SK-N-SH treated with all-trans-retinoic acid at 6 μM for 48 hours (cell line): ENCODE measurements around the gene DLG2.

Experiments
- ATAC-seq: fragments of 200-7000 bp; cut with Tn5 transposase; 3 replicates; pipeline ENCODE4 v1.9.1; 2020; ENCODE audit warnings: mild to moderate bottlenecking, moderate library complexity
- ARNTL ChIP-seq: fragments of 450-650 bp; formaldehyde crosslinking; IDR thresholded peaks from 2 replicates; pipeline ENCODE4 v1.5.0; 2020; ENCODE audit warnings: low read depth, mild to moderate bottlenecking, moderate library complexity, borderline replicate concordance
- CSDC2 ChIP-seq: fragments of 250-450 bp; sonication (Bioruptor Pico); IDR thresholded peaks from 2 replicates; pipeline ENCODE4 v1.5.0; 2020; ENCODE audit warnings: mild to moderate bottlenecking, moderate library complexity
- GLIS3 ChIP-seq: fragments of 250-450 bp; sonication (Bioruptor Pico); IDR thresholded peaks from 2 replicates; pipeline ENCODE4 v1.5.0; 2020; ENCODE audit warnings: mild to moderate bottlenecking, moderate library complexity
- ISL1 ChIP-seq: fragments of 250-450 bp; sonication (Bioruptor Pico); IDR thresholded peaks from 2 replicates; pipeline ENCODE4 v2.1.2; 2022; ENCODE audit warnings: mild to moderate bottlenecking, moderate library complexity
- OSR1 ChIP-seq: fragments of 250-450 bp; sonication (Bioruptor Pico); IDR thresholded peaks from 2 replicates; pipeline ENCODE4 v1.8.0; 2022; ENCODE audit warnings: moderate library complexity, mild to moderate bottlenecking, inconsistent platforms
- PPARA ChIP-seq: fragments of 250-450 bp; sonication (Bioruptor Pico); IDR thresholded peaks from 2 replicates; pipeline ENCODE4 v1.5.0; 2020; ENCODE audit warnings: mild to moderate bottlenecking, borderline replicate concordance
- RARB ChIP-seq: fragments of 250-450 bp; sonication (Bioruptor Pico); IDR thresholded peaks from 2 replicates; pipeline ENCODE4 v1.8.0; 2021; ENCODE audit warnings: mild to moderate bottlenecking, moderate library complexity
- SNAI2 ChIP-seq: fragments of 250-450 bp; sonication (Bioruptor Pico); IDR thresholded peaks from 2 replicates; pipeline ENCODE4 v1.5.0; 2020; ENCODE audit warnings: mild to moderate bottlenecking, moderate library complexity
- TOX ChIP-seq: fragments of 250-450 bp; sonication (Bioruptor Pico); IDR thresholded peaks from 2 replicates; pipeline ENCODE4 v1.8.0; 2021; ENCODE audit warnings: mild to moderate bottlenecking, moderate library complexity, borderline replicate concordance
- ZC3H10 ChIP-seq: fragments of 250-450 bp; sonication (Bioruptor Pico); IDR thresholded peaks from 2 replicates; pipeline ENCODE4 v1.5.1; 2021; ENCODE audit warnings: mild to moderate bottlenecking, moderate library complexity
- ZFP30 ChIP-seq: fragments of 450-650 bp; formaldehyde crosslinking; IDR thresholded peaks from 2 replicates; pipeline ENCODE4 v1.5.0; 2022; ENCODE audit warnings: mild to moderate bottlenecking, moderate library complexity
- ZNF565 ChIP-seq: fragments of 450-650 bp; formaldehyde crosslinking; conservative IDR thresholded peaks from 2 replicates; pipeline ENCODE4 v1.5.0; 2020; ENCODE audit warnings: low read depth, mild to moderate bottlenecking, moderate library complexity
- ZNF70 ChIP-seq: fragments of 450-650 bp; formaldehyde crosslinking; IDR thresholded peaks from 2 replicates; pipeline ENCODE4 v1.5.0; 2020; ENCODE audit warnings: mild to moderate bottlenecking, moderate library complexity
- ZNF8 ChIP-seq: fragments of 450-650 bp; formaldehyde crosslinking; IDR thresholded peaks from 2 replicates; pipeline ENCODE4 v1.5.0; 2020; ENCODE audit warnings: mild to moderate bottlenecking, moderate library complexity
- TF ChIP-seq, protein P1 (sequence below): fragments of 250-450 bp; sonication (Bioruptor Pico); IDR thresholded peaks from 2 replicates; pipeline ENCODE4 v1.5.0; 2020; ENCODE audit warnings: mild to moderate bottlenecking, moderate library complexity
- TF ChIP-seq, protein P2 (sequence below): fragments of 250-450 bp; sonication (Bioruptor Pico); IDR thresholded peaks from 2 replicates; pipeline ENCODE4 v1.5.1; 2021; ENCODE audit warnings: mild to moderate bottlenecking, moderate library complexity
- TF ChIP-seq, protein P3 (sequence below): fragments of 250-450 bp; sonication (Bioruptor Pico); IDR thresholded peaks from 2 replicates; pipeline ENCODE4 v1.5.1; 2020; ENCODE audit warnings: low read depth, mild to moderate bottlenecking, moderate library complexity
- TF ChIP-seq, protein P4 (sequence below): fragments of 250-450 bp; sonication (Bioruptor Pico); IDR thresholded peaks from 2 replicates; pipeline ENCODE4 v1.8.0; 2020; ENCODE audit warnings: mild to moderate bottlenecking, moderate library complexity, borderline replicate concordance

The DLG2 gene

DNA sequence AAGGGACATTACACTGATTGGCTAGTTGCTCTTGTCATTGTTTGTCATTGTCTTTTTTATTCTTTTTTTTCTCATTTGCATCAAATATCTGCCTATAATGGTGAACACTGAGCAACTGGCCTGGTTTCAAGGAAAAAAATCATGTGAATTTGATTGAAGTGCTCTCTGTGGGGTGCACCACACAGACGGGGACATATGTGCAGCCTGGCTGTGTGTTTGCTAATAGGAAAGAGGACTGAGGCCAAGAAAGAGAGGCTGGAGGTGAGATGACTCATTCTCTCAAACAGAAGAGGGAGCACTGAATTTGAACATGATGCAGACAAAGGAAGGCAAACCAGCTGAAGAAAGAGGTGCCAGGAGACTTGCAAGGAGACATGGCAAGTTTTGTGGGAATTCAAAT is 1656.1 kb downstream of the DLG2 start:
- ATAC-seq: peak; percentile 55; the same call in 2 of the 3 replicates
- no peak for TF ChIP-seq ZNF70
- TF ChIP-seq PPARA: no peak

DNA sequence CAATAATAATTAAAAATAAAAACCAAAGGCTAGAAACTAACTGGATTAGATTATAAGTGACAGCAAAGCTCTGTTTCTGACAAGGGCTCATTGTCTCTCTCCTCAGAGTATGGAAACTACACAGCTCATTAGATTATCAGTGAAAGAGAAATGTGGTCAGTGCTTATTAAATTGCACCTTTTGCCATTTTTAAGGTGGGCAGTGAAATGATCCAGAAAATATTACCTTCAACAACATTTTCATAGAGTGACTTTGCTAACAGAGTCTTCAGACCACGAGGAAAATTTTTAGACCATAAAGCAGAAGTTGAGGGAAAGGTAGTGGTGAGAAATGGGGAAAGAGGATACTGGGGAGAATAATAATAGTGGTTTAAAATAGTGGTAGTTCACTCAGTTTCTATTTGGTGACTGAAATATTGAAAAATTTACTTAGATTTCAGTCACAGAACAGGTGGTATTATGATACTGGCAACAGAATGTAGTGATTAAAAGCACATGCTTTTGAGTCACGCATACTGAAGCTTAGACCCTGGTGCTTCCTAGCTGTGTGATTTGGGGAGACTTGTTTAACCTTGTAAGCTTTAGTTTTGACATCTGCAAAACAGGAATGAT is 1657.0 kb downstream of the DLG2 start:
- peak; percentile 49; the same call in 1 of the 3 replicates for ATAC-seq
- TF ChIP-seq, protein P1, sequence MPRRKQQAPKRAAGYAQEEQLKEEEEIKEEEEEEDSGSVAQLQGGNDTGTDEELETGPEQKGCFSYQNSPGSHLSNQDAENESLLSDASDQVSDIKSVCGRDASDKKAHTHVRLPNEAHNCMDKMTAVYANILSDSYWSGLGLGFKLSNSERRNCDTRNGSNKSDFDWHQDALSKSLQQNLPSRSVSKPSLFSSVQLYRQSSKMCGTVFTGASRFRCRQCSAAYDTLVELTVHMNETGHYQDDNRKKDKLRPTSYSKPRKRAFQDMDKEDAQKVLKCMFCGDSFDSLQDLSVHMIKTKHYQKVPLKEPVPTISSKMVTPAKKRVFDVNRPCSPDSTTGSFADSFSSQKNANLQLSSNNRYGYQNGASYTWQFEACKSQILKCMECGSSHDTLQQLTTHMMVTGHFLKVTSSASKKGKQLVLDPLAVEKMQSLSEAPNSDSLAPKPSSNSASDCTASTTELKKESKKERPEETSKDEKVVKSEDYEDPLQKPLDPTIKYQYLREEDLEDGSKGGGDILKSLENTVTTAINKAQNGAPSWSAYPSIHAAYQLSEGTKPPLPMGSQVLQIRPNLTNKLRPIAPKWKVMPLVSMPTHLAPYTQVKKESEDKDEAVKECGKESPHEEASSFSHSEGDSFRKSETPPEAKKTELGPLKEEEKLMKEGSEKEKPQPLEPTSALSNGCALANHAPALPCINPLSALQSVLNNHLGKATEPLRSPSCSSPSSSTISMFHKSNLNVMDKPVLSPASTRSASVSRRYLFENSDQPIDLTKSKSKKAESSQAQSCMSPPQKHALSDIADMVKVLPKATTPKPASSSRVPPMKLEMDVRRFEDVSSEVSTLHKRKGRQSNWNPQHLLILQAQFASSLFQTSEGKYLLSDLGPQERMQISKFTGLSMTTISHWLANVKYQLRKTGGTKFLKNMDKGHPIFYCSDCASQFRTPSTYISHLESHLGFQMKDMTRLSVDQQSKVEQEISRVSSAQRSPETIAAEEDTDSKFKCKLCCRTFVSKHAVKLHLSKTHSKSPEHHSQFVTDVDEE: no peak
- TF ChIP-seq ZC3H10 (CRISPR knock-in tag): no peak
- TF ChIP-seq PPARA: no peak
- TF ChIP-seq, protein P2, sequence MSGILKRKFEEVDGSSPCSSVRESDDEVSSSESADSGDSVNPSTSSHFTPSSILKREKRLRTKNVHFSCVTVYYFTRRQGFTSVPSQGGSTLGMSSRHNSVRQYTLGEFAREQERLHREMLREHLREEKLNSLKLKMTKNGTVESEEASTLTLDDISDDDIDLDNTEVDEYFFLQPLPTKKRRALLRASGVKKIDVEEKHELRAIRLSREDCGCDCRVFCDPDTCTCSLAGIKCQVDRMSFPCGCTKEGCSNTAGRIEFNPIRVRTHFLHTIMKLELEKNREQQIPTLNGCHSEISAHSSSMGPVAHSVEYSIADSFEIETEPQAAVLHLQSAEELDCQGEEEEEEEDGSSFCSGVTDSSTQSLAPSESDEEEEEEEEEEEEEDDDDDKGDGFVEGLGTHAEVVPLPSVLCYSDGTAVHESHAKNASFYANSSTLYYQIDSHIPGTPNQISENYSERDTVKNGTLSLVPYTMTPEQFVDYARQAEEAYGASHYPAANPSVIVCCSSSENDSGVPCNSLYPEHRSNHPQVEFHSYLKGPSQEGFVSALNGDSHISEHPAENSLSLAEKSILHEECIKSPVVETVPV (CRISPR knock-in tag): no peak
- no peak for TF ChIP-seq ARNTL
- TF ChIP-seq, protein P3, sequence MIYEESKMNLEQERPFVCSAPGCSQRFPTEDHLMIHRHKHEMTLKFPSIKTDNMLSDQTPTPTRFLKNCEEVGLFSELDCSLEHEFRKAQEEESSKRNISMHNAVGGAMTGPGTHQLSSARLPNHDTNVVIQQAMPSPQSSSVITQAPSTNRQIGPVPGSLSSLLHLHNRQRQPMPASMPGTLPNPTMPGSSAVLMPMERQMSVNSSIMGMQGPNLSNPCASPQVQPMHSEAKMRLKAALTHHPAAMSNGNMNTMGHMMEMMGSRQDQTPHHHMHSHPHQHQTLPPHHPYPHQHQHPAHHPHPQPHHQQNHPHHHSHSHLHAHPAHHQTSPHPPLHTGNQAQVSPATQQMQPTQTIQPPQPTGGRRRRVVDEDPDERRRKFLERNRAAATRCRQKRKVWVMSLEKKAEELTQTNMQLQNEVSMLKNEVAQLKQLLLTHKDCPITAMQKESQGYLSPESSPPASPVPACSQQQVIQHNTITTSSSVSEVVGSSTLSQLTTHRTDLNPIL (CRISPR knock-in tag): no peak
- TF ChIP-seq RARB: no peak

DNA sequence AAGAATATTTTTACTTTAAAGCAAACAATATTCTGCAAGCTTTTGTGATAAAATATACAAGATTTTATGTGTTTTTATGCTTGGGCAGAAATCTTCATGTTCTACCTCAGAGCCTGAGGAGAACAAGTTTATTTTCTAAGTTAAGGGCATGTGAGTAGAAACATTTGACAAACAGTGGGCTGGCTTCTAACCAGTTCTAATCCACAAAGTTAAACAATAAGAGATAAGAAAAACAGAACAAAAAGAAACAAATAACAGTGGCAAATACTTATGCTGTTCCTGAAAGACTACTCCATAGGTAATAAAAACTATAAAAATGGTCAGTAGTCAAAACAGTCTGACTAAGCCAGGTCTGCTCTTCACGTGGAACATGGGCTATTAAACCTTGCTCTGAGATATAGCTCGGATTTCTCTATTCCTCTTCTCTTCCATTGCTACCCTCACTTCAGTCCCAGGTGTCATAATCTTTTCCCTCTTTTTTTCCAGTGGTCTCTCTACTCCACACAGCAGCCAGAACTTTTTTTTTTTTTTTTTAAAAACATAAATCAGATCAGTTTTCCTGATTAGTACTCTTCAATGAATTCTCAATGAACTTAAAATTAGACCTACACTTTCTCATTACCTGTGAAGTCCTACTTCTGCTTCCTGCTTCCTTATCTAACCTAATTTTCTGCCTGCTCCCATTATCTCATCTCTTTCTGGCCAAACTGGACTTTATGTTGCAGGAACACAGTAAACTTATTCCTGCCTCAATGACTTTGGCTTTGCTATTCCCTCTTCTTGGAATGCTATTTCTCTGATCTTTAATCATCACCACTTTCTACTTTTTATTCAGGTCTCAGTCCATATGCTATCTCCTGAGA is 1669.9 kb downstream of the DLG2 start:
- TF ChIP-seq, protein P4, sequence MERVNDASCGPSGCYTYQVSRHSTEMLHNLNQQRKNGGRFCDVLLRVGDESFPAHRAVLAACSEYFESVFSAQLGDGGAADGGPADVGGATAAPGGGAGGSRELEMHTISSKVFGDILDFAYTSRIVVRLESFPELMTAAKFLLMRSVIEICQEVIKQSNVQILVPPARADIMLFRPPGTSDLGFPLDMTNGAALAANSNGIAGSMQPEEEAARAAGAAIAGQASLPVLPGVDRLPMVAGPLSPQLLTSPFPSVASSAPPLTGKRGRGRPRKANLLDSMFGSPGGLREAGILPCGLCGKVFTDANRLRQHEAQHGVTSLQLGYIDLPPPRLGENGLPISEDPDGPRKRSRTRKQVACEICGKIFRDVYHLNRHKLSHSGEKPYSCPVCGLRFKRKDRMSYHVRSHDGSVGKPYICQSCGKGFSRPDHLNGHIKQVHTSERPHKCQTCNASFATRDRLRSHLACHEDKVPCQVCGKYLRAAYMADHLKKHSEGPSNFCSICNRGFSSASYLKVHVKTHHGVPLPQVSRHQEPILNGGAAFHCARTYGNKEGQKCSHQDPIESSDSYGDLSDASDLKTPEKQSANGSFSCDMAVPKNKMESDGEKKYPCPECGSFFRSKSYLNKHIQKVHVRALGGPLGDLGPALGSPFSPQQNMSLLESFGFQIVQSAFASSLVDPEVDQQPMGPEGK (CRISPR knock-in tag): no peak
- TF ChIP-seq ISL1 (CRISPR knock-in tag): no peak
- TF ChIP-seq OSR1 (CRISPR knock-in tag): no peak
- ATAC-seq: no peak

DNA sequence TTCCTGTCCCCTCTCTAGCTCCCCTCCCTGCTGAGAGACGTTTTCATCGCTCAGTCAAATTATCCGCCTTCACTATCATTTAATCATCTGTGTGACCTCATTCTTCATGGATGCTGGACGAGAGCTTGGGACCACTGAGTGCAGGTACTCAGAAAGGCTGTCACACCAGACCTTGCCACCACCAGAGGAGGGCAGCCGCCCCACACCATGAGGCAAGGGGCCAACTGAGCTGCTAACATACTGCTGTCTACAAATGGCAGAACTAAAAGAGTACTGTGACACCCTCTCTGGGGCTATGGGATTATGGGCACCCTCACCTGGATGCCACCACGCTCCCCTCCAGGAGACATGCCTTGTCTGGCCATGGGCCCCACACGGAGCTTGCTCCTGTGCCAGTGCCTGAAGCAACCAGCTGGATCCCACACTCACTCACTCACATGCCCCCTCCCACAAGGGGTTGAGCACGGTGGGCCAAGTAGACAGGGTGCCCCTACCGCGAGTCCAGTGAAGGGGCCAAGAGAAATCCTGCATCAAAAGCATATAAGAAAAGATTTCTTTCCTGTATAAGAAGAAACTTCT is 1670.9 kb downstream of the DLG2 start:
- TF ChIP-seq ZNF565 (CRISPR knock-in tag): no peak
- TF ChIP-seq, protein P2 (CRISPR knock-in tag): no peak
- TF ChIP-seq TOX (CRISPR knock-in tag): no peak
- no peak for TF ChIP-seq ZC3H10 (CRISPR knock-in tag)
- TF ChIP-seq ARNTL: no peak
- no peak for TF ChIP-seq ZFP30 (CRISPR knock-in tag)
- no peak for TF ChIP-seq GLIS3
- TF ChIP-seq PPARA: no peak
- TF ChIP-seq ZNF8 (CRISPR knock-in tag): no peak
- TF ChIP-seq OSR1 (CRISPR knock-in tag): no peak
- no peak for TF ChIP-seq RARB
- TF ChIP-seq CSDC2 (CRISPR knock-in tag): no peak
- no peak for TF ChIP-seq SNAI2 (CRISPR knock-in tag)

More for the DNA sequence above, 1670.9 kb downstream of the DLG2 start:
- no peak for ATAC-seq
